ENCODE measurements around the gene GTF2A1.

DNA sequence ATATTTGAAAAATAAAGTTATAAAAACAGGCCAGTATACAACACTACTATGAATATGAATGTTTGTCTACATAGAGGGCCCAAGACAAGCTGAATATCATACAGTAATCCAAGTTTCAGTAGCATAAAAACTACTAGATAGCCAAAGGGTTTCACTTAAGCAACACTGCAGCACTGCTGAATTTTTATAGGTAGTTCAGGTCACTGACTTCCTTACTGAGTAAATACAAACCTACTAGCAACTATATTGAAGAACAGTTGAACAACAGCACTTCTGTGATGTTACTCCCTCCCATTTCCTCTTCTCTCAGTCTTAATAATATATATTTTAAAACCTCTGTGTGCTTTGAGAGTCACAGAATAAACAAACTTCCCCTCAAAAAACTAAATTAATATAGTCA, 42.7 kb downstream of the GTF2A1 start:
- TF ChIP-seq POLR2AphosphoS5 (IDR thresholded peaks at IDR 0.05; ENCODE audit: insufficient read depth, low read depth, low read length) = no peak
- TF ChIP-seq, protein P1, sequence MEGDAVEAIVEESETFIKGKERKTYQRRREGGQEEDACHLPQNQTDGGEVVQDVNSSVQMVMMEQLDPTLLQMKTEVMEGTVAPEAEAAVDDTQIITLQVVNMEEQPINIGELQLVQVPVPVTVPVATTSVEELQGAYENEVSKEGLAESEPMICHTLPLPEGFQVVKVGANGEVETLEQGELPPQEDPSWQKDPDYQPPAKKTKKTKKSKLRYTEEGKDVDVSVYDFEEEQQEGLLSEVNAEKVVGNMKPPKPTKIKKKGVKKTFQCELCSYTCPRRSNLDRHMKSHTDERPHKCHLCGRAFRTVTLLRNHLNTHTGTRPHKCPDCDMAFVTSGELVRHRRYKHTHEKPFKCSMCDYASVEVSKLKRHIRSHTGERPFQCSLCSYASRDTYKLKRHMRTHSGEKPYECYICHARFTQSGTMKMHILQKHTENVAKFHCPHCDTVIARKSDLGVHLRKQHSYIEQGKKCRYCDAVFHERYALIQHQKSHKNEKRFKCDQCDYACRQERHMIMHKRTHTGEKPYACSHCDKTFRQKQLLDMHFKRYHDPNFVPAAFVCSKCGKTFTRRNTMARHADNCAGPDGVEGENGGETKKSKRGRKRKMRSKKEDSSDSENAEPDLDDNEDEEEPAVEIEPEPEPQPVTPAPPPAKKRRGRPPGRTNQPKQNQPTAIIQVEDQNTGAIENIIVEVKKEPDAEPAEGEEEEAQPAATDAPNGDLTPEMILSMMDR (IDR thresholded peaks at IDR 0.05; ENCODE audit: extremely low read depth in 1 of 2, insufficient read depth in 1 of 2, low read depth in 1 of 2, low read length in 2 of 2) = no peak
- TF ChIP-seq, protein P2, sequence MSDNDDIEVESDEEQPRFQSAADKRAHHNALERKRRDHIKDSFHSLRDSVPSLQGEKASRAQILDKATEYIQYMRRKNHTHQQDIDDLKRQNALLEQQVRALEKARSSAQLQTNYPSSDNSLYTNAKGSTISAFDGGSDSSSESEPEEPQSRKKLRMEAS (IDR thresholded peaks at IDR 0.05; ENCODE audit: insufficient read depth, insufficient read length) = no peak
